GM12891 (cell line): Measurements from ENCODE around the gene FMO4.

ENCODE experiments used
- POLR2A ChIP-seq: IDR thresholded peaks from 2 replicates; pipeline ENCODE4 v1.6.1; 2011; ENCODE audit warnings: low read depth, low read length, control low read depth
- TAF1 ChIP-seq: IDR thresholded peaks from 2 replicates; pipeline ENCODE4 v1.6.1; 2011; ENCODE audit warnings: low read depth, low read length, control low read depth

DNA sequence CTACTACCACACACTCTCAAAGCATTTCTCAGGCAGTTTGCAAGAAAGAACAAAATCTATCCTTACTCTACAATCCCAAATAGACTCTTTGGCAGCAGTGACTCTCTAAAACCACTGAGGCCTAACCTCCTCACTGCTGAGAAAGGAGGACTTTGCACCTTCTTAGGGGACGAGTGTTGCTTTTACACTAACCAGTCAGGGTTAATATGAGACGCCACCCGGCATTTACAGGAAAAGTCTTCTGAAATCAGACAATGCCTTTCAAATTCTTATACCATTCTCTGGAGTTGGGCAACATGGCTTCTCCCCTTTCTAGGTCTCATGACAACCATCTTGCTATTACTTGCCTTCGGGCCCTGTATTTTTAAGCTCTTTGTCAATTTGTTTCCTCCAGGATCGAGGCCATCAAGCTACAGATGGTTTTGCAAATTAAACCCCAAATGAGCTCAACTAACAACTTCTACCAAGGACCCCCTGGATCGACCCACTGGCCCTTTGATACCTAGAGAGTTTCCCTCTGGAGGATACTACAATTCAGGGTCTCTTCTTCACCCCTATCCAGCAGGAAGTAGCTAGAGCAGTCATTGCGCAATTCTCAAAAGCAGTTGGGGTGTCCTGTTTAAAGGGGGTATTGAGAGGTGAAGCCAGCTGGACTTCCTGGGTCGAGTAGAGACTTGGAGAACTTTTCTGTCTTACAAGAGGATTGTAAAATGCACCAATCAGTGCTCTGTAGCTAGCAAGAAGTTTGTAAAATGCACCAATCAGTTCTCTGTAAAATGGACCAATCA is 2.0 kb upstream of the FMO4 start:
- TF ChIP-seq POLR2A, result no peak
- TF ChIP-seq TAF1, result no peak
